ENCODE data around the gene RPL27A. TPM values are rescaled to one million over a fixed set of nuclear protein-coding genes. Genes with fewer than 3 reads are reported as not detected.

RPL27A gene
- total and polyA plus RNA-seq, 7 donors: 1,472 to 4,200 (median 2,262) TPM

- Histone ChIP-seq H3K27ac (peak overlapping the region; percentile 90 to 98 (median 96)), H3K27me3 (no peaks in the 10 kb centered on the region), H3K4me3 (no peak overlapping the region), H3K4me1 (peaks cover 0 to 98% (median 96%) of the 10 kb centered on the region in 4 donors), H3K9me3 (no peaks in the 10 kb centered on the region), H3K36me3 (peaks cover 22 to 69% (median 32%) of the 10 kb centered on the region in 4 donors)
- no peak for DNase-seq
- intact Hi-C loops (cut with DNase I): no loop called here
- no peak for TF ChIP-seq POLR2AphosphoS5 (IDR thresholded peaks at IDR 0.05)
- no peak for TF ChIP-seq CTCF (IDR thresholded peaks at IDR 0.05)
- no peak for TF ChIP-seq EP300 (IDR thresholded peaks at IDR 0.05)
- TF ChIP-seq POLR2A (IDR thresholded peaks at IDR 0.05): no peak
- 68 to 83% methylated on average over 4 of the region's 4 CpGs for WGBS, 2 donors
These were observed 32.1 kb downstream of the RPL27A start for GRCh38 chr11:8714622-8715225.

- H3K27ac ChIP-seq: peak overlapping the region; percentile 90 to 98 (median 96)
- intact Hi-C loops (cut with DNase I): no loop called here
- peaks cover 22 to 66% (median 31%) of the 10 kb centered on the region in 4 donors for H3K36me3 ChIP-seq
- no peaks in the 10 kb centered on the region for H3K9me3 ChIP-seq
- no peak overlapping the region for H3K4me3 ChIP-seq
- peaks cover 0 to 98% (median 96%) of the 10 kb centered on the region in 4 donors for H3K4me1 ChIP-seq
- no peak for DNase-seq
- H3K27me3 ChIP-seq: no peaks in the 10 kb centered on the region
- WGBS, 2 donors: 89 to 92% methylated on average over 15 of the region's 15 CpGs
- TF ChIP-seq EP300 (IDR thresholded peaks at IDR 0.05): no peak
- no peak for TF ChIP-seq CTCF (IDR thresholded peaks at IDR 0.05)
- TF ChIP-seq POLR2AphosphoS5 (IDR thresholded peaks at IDR 0.05): no peak
- no peak for TF ChIP-seq POLR2A (IDR thresholded peaks at IDR 0.05)
These were observed 32.9 kb downstream of the RPL27A start for GRCh38 chr11:8715501-8715900.

GRCh38 chr11:8717544-8717875 is 34.9 kb downstream of the RPL27A start:
- intact Hi-C loops (cut with DNase I): no loop called here
- peak overlapping the region; percentile 90 to 98 (median 96) for H3K27ac ChIP-seq
- TF ChIP-seq POLR2AphosphoS5 (IDR thresholded peaks at IDR 0.05) (no peak), EP300 (IDR thresholded peaks at IDR 0.05) (no peak), CTCF (IDR thresholded peaks at IDR 0.05) (no peak), POLR2A (IDR thresholded peaks at IDR 0.05) (no peak)
- no peaks in the 10 kb centered on the region for H3K9me3 ChIP-seq
- no peak overlapping the region for H3K4me3 ChIP-seq
- WGBS, 2 donors: 80 to 85% methylated on average over 9 of the region's 9 CpGs
- peaks cover 0 to 98% (median 97%) of the 10 kb centered on the region in 4 donors for H3K4me1 ChIP-seq
- DNase-seq: no peak
- no peaks in the 10 kb centered on the region for H3K27me3 ChIP-seq
- peaks cover 19 to 46% (median 22%) of the 10 kb centered on the region in 4 donors for H3K36me3 ChIP-seq

GRCh38 chr11:8717876-8718753 is 35.5 kb downstream of the RPL27A start:
- 54 to 74% methylated on average over 11 of the region's 11 CpGs for WGBS, 2 donors

More at GRCh38 chr11:8717876-8718753, 35.5 kb downstream of the RPL27A start:
- Histone ChIP-seq H3K27ac (peak overlapping the region; percentile 90 to 98 (median 96)), H3K27me3 (no peaks in the 10 kb centered on the region), H3K9me3 (no peaks in the 10 kb centered on the region), H3K36me3 (peaks cover 19 to 40% (median 23%) of the 10 kb centered on the region in 4 donors), H3K4me1 (peaks cover 0 to 98% (median 97%) of the 10 kb centered on the region in 4 donors), H3K4me3 (no peak overlapping the region)
- TF ChIP-seq CTCF (IDR thresholded peaks at IDR 0.05) (no peak), EP300 (IDR thresholded peaks at IDR 0.05) (no peak), POLR2A (IDR thresholded peaks at IDR 0.05) (no peak), POLR2AphosphoS5 (IDR thresholded peaks at IDR 0.05) (peak; percentile 24 to 75 (median 64))
- intact Hi-C loops (cut with DNase I): no loop called here
- DNase-seq: peak; percentile 92
